ENCODE measurements around the gene LIF.

LIF gene

DNA sequence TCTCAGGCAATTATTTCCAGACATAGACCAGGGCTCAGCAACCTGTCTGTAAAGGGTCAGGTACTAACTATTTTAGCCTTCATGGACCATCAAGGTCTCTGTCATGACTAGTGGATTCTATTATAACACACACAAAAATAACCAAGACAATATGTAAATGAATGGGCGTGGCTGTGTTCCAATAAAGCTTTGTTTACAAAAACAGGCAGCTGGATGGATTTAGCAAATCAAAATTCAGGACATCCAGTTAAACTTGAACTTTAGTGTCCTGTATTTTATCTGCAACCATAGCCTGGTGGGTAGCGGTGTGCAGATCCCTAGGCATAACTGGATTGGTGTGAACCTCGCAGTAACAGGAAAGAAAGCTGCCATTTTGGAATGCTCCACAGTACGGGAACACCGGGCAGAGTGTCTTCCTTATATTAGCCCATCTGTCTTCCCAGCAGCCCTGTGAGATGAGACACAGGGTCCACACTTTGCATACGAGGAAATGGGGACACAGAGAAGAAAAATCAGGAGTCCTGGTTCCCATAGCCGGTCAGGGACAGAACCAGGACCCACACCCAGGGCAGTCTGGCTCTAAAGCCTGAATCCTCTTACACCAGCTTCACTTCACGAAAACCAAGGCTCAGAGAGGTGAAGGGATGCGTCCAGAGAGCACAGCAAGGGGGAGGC, 15.6 kb downstream of the LIF start:
- H3K36me3 ChIP-seq (ENCODE audit: low read length) = no peaks in the 10 kb centered on the region
- no peaks in the 10 kb centered on the region for H3K9me3 ChIP-seq (ENCODE audit: insufficient read depth, low read length)
- H3K9me2 ChIP-seq (replicated peaks; ENCODE audit: insufficient read depth, low read length) = no peaks in the 10 kb centered on the region
- no peaks in the 10 kb centered on the region for H3K27me3 ChIP-seq (ENCODE audit: low read length)
- no peak overlapping the region for H3K4me3 ChIP-seq (ENCODE audit: insufficient read depth, low read length, poor library complexity, severe bottlenecking)
- H3F3A ChIP-seq (ENCODE audit: insufficient read depth) = no peaks in the 10 kb centered on the region
- no peaks in the 10 kb centered on the region for H4K20me1 ChIP-seq (ENCODE audit: low read depth, low read length)
- H3K27ac ChIP-seq (ENCODE audit: low read depth, low read length) = no peak overlapping the region
- no peak overlapping the region for H2AFZ ChIP-seq (ENCODE audit: low read depth, low read length, severe bottlenecking)
- H3K4me2 ChIP-seq (ENCODE audit: low read depth, low read length, poor library complexity, severe bottlenecking) = no peak overlapping the region
- no peak overlapping the region for H3K9ac ChIP-seq (ENCODE audit: low read length)
- no peaks in the 10 kb centered on the region for H3K79me2 ChIP-seq (ENCODE audit: insufficient read depth, low read length)
- TF ChIP-seq, protein P1, sequence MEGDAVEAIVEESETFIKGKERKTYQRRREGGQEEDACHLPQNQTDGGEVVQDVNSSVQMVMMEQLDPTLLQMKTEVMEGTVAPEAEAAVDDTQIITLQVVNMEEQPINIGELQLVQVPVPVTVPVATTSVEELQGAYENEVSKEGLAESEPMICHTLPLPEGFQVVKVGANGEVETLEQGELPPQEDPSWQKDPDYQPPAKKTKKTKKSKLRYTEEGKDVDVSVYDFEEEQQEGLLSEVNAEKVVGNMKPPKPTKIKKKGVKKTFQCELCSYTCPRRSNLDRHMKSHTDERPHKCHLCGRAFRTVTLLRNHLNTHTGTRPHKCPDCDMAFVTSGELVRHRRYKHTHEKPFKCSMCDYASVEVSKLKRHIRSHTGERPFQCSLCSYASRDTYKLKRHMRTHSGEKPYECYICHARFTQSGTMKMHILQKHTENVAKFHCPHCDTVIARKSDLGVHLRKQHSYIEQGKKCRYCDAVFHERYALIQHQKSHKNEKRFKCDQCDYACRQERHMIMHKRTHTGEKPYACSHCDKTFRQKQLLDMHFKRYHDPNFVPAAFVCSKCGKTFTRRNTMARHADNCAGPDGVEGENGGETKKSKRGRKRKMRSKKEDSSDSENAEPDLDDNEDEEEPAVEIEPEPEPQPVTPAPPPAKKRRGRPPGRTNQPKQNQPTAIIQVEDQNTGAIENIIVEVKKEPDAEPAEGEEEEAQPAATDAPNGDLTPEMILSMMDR (IDR thresholded peaks at IDR 0.05; ENCODE audit: insufficient read depth, low read length, poor library complexity, severe bottlenecking) = no peak

DNA sequence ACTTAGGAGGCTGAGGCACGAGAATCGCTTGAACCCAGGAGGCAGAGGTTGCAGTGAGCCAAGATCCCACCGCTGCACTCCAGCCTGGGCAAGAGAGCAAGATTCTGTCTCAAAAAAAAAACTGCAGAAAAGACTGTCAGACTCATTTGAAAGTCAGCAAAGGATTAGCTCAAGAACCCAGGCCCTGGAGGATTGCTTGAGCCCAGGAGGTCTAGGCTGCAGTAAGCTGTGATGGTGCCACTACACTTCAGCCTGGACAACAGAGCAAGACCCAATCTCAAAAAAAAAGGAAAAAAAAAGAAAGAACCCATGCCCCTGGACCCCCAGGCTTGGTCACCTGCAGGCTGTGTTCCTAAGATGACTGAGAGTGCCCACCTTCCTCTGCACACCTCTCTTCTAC, 16.2 kb downstream of the LIF start:
- Histone ChIP-seq H3K9ac (ENCODE audit: low read length) (no peak overlapping the region), H3K27ac (ENCODE audit: low read depth, low read length) (no peak overlapping the region), H2AFZ (ENCODE audit: low read depth, low read length, severe bottlenecking) (no peak overlapping the region), H3K9me3 (ENCODE audit: insufficient read depth, low read length) (no peaks in the 10 kb centered on the region), H3K36me3 (ENCODE audit: low read length) (no peaks in the 10 kb centered on the region), H3K9me2 (replicated peaks; ENCODE audit: insufficient read depth, low read length) (no peaks in the 10 kb centered on the region), H3K4me3 (ENCODE audit: insufficient read depth, low read length, poor library complexity, severe bottlenecking) (no peak overlapping the region), H4K20me1 (ENCODE audit: low read depth, low read length) (no peaks in the 10 kb centered on the region), H3K79me2 (ENCODE audit: insufficient read depth, low read length) (no peaks in the 10 kb centered on the region), H3K4me2 (ENCODE audit: low read depth, low read length, poor library complexity, severe bottlenecking) (no peak overlapping the region), H3K27me3 (ENCODE audit: low read length) (no peaks in the 10 kb centered on the region), H3F3A (ENCODE audit: insufficient read depth) (no peaks in the 10 kb centered on the region)
- TF ChIP-seq, protein P1 (IDR thresholded peaks at IDR 0.05; ENCODE audit: insufficient read depth, low read length, poor library complexity, severe bottlenecking) = no peak
- TF ChIP-seq EZH2phosphoT487 (conservative IDR thresholded peaks at IDR 0.05; ENCODE audit: low read length) = no peak

DNA sequence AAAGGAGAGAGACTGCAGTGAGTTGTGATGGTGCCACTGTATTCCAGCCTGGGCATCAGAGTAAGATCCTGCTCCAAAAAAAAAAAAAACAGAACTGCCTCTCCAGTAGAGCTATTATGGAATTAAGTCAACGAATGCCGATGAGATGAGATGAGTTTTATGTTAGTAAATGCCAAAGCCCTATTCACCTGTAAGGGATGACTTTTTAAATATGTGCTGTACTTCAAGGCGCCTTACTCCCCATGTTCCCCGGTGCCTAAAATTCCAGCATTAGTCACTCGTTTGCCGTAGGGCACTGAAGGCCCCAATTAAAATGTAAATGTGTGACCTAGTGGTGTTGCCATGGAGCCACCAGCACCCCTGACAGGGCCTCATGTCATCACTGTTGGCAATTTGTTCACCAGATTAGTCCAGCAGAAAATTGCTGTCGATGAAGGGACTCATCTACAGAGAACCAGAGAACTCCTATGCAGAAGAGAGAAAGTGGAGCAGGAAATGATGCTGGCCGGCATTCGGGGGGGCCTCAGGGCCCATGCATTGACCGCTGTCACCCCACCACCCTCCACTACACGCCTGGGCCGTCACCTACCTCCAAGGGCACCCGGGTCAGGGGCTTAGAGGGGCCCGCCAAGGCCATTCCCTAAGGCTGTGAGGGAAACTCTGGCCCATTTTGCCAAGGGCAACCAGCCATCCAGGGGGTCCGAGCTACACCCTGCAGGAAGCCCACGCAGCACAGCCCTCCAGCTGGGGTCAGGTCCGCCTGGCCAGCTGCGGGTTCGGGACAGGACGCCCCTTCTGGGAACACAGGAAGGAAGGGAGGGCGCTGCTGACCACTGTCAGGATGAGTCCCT, 17.8 kb downstream of the LIF start:
- H4K20me1 ChIP-seq (ENCODE audit: low read depth, low read length) = no peaks in the 10 kb centered on the region
- no peak overlapping the region for H3K9ac ChIP-seq (ENCODE audit: low read length)
- no peaks in the 10 kb centered on the region for H3K36me3 ChIP-seq (ENCODE audit: low read length)
- H3K9me2 ChIP-seq (replicated peaks; ENCODE audit: insufficient read depth, low read length) = no peaks in the 10 kb centered on the region
- H3K79me2 ChIP-seq (ENCODE audit: insufficient read depth, low read length) = no peaks in the 10 kb centered on the region
- no peaks in the 10 kb centered on the region for H3K9me3 ChIP-seq (ENCODE audit: insufficient read depth, low read length)
- no peak overlapping the region for H3K4me3 ChIP-seq (ENCODE audit: insufficient read depth, low read length, poor library complexity, severe bottlenecking)
- no peak overlapping the region for H3K4me2 ChIP-seq (ENCODE audit: low read depth, low read length, poor library complexity, severe bottlenecking)
- TF ChIP-seq, protein P1 (IDR thresholded peaks at IDR 0.05; ENCODE audit: insufficient read depth, low read length, poor library complexity, severe bottlenecking) = no peak
- no peak for TF ChIP-seq EZH2phosphoT487 (conservative IDR thresholded peaks at IDR 0.05; ENCODE audit: low read length)
- H2AFZ ChIP-seq (ENCODE audit: low read depth, low read length, severe bottlenecking) = no peak overlapping the region
- no peaks in the 10 kb centered on the region for H3F3A ChIP-seq (ENCODE audit: insufficient read depth)
- H3K27ac ChIP-seq (ENCODE audit: low read depth, low read length) = no peak overlapping the region
- H3K27me3 ChIP-seq (ENCODE audit: low read length) = no peaks in the 10 kb centered on the region
